HG03103 (cell line): ENCODE measurements around the gene SGPP2.
A peak's percentile ranks its signal among the peaks of the same experiment; 100 is the strongest.
"Not testable (repeated sequence)": the region's sequence is repeated elsewhere in the genome, so short reads cannot be mapped to it uniquely, and the experiment has no call there.

Experiments used
- ATAC-seq: cut with Tn5 transposase; IDR thresholded peaks from one replicate; pipeline ENCODE4 v1.9.1; 2021; ENCODE audit warnings: low read depth; ENCODE audit not compliant: unreplicated experiment

SGPP2 gene, protein sequence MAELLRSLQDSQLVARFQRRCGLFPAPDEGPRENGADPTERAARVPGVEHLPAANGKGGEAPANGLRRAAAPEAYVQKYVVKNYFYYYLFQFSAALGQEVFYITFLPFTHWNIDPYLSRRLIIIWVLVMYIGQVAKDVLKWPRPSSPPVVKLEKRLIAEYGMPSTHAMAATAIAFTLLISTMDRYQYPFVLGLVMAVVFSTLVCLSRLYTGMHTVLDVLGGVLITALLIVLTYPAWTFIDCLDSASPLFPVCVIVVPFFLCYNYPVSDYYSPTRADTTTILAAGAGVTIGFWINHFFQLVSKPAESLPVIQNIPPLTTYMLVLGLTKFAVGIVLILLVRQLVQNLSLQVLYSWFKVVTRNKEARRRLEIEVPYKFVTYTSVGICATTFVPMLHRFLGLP

DNA sequence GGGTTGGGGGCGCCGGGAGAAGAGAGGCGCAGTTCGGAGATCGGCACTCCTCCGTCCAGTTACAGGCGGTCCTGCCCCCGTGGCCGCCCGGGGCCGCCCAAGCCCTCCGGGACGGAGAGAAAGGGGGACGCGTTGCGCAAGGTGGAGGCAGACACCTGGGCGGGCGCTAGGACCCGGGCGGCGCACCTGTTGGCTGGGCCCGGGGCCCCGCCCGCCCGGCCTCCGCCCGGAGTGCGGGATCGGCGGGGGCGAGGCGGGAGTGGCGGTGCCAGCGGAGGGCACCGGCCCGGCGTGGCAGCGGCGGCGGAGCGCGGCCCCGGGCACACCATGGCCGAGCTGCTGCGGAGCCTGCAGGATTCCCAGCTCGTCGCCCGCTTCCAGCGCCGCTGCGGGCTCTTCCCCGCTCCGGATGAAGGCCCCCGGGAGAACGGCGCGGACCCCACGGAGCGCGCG is at the start of gene SGPP2:
Gene SGPP2, plus strand, starts transcription at position 268 of the 453 bp plus-strand sequence. Its CDS starts 60 bp downstream, at position 328.
- ATAC-seq: peak; percentile 28

DNA sequence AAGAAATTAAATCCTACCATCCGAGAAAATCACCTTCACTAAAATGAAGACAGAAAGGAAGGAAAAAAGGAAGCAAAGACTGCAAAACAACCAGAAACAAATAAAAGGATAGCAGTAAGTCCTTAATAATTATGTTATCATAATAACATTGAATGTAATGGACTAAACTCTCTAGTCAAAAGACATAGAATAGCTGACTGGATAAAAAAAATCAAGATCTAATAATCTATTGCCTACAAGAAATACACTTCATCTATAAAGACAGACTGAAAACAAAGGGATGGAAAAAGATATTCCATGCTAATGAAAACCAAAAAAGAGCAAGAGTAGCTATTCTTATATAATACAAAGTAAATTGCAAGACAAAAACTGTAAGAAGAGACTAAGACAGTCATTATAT is 48.5 kb upstream of the SGPP2 start:
- no peak for ATAC-seq

DNA sequence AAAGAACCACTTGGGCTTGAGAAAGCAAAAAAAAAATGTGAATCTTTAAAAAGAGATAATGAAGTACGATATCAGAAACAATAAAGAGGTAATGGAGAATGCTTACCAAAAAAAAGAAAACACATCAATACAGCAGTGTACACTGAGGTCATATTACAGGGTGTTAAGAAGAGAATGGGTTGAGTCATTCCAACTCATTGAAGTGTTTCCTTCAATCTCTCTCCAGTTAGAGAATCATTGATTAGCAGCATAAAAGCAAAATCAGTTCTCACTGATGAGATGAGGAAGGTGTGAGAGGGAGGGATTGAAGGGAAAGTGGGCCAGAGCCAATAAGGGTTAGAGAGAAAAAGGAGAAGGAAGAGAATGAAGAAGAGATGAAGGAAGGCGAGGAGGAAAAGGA is 43.9 kb upstream of the SGPP2 start:
- ATAC-seq: no peak

GRCh38 chr2:222381566-222381965 is 42.8 kb upstream of the SGPP2 start:
- no peak for ATAC-seq

DNA sequence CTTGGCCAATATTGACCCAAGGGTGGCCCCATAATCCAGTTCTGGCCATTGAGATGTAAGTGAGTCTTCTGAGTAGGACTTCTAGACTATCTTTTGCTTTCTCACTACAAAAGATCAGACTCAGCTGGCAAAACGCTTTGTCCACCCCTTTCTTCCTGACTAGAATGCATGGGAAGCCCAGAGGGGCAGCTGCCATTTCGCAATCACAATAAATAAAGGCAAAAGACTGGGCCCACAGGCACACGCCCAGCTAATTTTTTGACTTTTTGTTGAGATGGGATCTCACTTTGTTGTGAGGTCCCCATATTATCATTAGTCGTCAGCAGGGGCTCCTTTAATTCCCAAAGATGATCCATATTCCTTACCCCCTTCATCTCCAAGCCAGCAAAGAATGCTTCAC is 41.1 kb upstream of the SGPP2 start:
- no peak for ATAC-seq

GRCh38 chr2:222391743-222392285 is 32.5 kb upstream of the SGPP2 start:
- no peak for ATAC-seq

- no peak for ATAC-seq
These were observed 30.5 kb upstream of the SGPP2 start for GRCh38 chr2:222393733-222394267.

DNA sequence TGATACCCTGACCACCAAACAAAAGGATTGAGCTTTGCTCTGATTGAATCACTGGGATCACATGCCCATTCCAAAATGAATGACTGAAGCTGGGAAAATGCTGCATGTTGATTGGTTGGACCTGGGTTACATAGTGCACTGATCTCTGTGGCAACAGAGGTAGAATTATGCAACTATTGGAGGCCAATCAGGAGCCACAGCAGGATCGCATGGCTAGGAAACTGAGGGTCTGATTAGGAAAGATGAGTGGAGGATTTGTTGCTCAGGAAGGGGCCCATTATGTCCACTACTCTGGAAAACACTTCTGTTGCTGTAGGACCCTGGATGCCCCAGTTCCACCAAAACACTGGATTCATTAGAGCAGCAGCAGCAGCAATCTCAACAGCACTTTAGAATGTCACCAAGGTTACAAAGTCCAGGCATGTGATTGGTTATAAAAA is 25.9 kb upstream of the SGPP2 start:
- ATAC-seq: no peak

DNA sequence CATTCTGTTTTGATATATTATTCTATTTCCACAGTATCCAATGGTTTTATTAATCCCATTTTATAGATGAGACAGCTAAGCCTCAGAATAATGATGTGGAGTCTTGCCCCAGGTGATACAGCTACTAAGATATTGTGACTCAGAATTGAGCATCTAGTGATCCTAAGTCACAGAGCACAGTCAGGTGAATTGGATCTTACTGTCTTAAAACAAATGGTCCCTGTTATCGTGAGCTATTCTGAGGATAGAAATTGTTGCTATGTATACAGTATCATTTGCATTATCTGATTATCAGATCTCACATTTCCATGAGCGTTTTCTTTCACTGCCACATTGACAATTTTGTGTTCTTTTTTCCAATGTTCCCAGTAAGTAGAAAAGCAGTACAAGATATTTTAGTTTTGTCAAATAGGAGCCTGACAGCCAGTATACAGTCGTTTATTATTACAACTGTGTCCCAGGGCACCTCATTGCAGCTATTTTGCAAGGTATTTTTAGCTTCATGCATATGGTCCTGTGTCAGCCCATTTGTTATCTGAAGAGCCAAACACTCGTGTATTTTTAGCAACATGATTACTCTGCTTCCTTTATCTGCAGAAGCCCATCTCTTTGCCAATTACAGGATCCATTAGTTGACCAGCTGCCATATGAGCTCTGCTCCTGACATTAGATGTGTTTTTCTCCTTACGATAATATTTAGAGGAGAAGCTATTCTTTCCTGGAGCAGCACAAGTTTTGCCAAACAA is 25.1 kb upstream of the SGPP2 start:
- no peak for ATAC-seq

GRCh38 chr2:222404151-222404905 is 20.0 kb upstream of the SGPP2 start:
- no peak for ATAC-seq

DNA sequence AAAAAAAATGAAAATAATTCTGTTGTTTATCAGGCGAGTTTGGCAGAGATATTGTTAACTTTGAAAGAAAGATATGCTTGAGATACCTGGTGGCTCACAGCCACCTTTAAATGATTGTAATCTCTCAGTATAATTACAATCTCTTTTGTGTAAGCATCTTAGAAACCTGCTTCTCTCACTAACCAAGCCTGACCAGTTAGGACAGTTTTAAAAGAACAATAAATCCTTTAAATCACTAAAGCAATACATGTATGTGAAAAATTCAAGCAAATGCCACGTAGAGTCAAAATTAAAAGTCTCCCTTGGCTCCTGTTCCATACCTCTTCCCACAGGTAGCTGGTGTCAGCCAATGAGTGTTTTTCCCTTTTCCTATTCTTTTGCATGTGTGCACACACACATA is 15.7 kb upstream of the SGPP2 start:
- ATAC-seq: no peak

DNA sequence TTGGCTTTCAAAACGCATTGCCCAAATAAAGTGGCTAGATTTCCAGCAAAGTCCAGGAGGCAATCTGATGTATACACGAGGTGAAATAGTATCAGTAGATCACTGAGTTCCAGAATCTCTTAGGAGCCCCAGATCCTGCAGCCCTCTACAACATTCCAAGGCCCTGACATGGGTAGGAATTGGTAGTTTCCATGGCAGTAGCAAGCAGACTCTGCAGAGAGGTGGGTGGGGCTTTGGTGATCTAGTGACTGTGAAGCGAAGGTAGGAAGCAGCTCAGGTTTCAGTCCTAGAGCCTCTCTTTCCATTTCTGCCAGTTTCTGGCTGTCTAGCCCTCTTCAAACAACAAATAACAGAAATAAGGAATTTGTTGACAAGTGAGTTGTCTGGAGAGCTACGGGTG is 13.8 kb upstream of the SGPP2 start:
- no peak for ATAC-seq

- ATAC-seq: not testable (repeated sequence)
These were observed 12.0 kb upstream of the SGPP2 start for GRCh38 chr2:222412334-222412733.

GRCh38 chr2:222413295-222413911 is 10.9 kb upstream of the SGPP2 start:
- no peak for ATAC-seq

- ATAC-seq: no peak
These were observed 5.6 kb upstream of the SGPP2 start for GRCh38 chr2:222418739-222419138.

DNA sequence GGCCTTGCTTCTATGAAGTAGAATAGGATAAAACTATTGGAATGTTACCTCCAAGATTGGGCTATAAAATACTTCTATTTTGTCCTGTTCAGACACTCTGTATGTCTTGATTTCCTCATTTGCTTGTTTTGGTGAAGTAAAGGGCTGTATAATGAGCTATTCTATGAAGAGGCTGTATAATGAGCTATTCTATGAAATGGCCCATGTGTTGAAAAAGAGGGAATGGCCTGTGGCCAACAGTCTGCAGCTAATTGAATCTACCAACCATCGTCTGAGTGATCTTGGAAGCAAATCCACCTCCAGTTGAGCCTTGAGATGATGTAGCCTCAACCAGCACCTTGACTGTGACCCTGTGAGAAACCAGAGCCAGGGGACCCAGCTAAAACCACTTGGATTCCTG is 3.8 kb upstream of the SGPP2 start:
- ATAC-seq: no peak

- ATAC-seq: no peak
These were observed 2.7 kb upstream of the SGPP2 start for GRCh38 chr2:222421626-222422025.

DNA sequence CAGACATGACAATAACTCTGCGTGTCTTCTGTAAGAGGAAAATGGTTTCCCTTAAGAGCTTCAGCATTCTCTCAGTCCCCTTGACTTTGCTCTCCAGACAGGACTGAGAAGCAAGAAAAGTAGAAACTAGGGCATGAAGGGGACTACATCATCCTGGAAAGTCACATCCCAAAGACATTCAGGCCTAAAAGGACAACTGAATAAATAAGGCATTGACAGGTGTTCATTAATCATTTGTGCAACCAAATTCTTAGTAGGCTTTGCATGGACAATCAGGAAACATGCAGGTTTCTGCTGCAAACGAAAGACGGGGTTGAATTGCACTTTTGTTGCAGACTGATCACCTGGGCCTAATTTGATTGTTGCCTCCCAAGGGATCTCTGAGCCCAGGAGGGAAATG is 1.2 kb upstream of the SGPP2 start:
- ATAC-seq: no peak

- peak; percentile 14 for ATAC-seq
These were observed 589 bp upstream of the SGPP2 start for GRCh38 chr2:222423632-222424275.
